HG03460 (cell line): ENCODE measurements around the gene METRN.

Experiments
- ATAC-seq: cut with Tn5 transposase; IDR thresholded peaks from one replicate; pipeline ENCODE4 v1.9.1; 2021; ENCODE audit not compliant: unreplicated experiment

The METRN gene

GRCh38 chr16:714558-715476 lies at the start of gene METRN:
TSS of gene METRN (plus strand) at chr16:715118. CDS start at chr16:715290, 172 bp downstream.
- peak; percentile 58 for ATAC-seq

- no peak for ATAC-seq
Measured at GRCh38 chr16:666572-666971, 48.3 kb upstream of the METRN start.

GRCh38 chr16:667113-667779 lies 47.7 kb upstream of the METRN start:
- no peak for ATAC-seq

GRCh38 chr16:667780-668518 lies 47.0 kb upstream of the METRN start, which contains the start of gene RHOT2:
TSS of gene RHOT2 (plus strand) at chr16:668132. CDS start at chr16:668200, 68 bp downstream.
- peak; percentile 83 for ATAC-seq

- no peak for ATAC-seq
Measured at GRCh38 chr16:668519-669171, 46.3 kb upstream of the METRN start.

GRCh38 chr16:669666-670065 lies 45.3 kb upstream of the METRN start:
- no peak for ATAC-seq

- ATAC-seq = no peak
Measured at GRCh38 chr16:670485-671352, 44.2 kb upstream of the METRN start.

GRCh38 chr16:671353-672131 lies 43.4 kb upstream of the METRN start:
- no peak for ATAC-seq

- no peak for ATAC-seq
Measured at GRCh38 chr16:672371-672770, 42.5 kb upstream of the METRN start.

- no peak for ATAC-seq
Measured at GRCh38 chr16:672851-673250, 42.1 kb upstream of the METRN start.

GRCh38 chr16:673399-673991 lies 41.4 kb upstream of the METRN start:
- ATAC-seq = no peak

GRCh38 chr16:674214-674881 lies 40.6 kb upstream of the METRN start:
- no peak for ATAC-seq

- ATAC-seq = no peak
Measured at GRCh38 chr16:674968-675883, 39.7 kb upstream of the METRN start, which contains the start of gene RHBDL1. TSS of gene RHBDL1 (plus strand) at chr16:675671. CDS start at chr16:675791, 120 bp downstream.

- no peak for ATAC-seq
Measured at GRCh38 chr16:675884-676564, 38.9 kb upstream of the METRN start.

GRCh38 chr16:676565-676902 lies 38.4 kb upstream of the METRN start:
- ATAC-seq = no peak

- no peak for ATAC-seq
Measured at GRCh38 chr16:676913-677312, 38.0 kb upstream of the METRN start.
